Natural killer cell treated with Interleukin-12 subunit alpha and Interleukin-12 subunit beta and Interleukin-15 and Interleukin-18, amount 100 ng/mL, for 72 hours (primary cell): ENCODE measurements around the gene PFN3. TPM values are rescaled to one million over a fixed set of nuclear protein-coding genes. Genes with fewer than 3 reads are reported as not detected.

ENCODE experiments used
- ATAC-seq, 2 donors: fragments of 150-1000 bp; cut with Tn5 transposase in 1 of 2; sonication (Bioruptor Pico), chemical (Tn5 transposase) in 1 of 2; 2 replicates each; pipeline ENCODE4 v1.10.0; 2021
- DNase-seq: peaks from one replicate; pipeline ENCODE4 v3.0.0; 2022; ENCODE audit warnings: low spot score
- H3K27ac Mint-ChIP-seq, 2 donors: 1 replicate in 1 of 2; 2 replicates in 1 of 2; pipeline ENCODE4 v1.8.0; 2022; ENCODE audit warnings: mixed read lengths in 2 of 2, mild to moderate bottlenecking in 1 of 2, moderate library complexity in 1 of 2
- H3K27me3 Mint-ChIP-seq, 2 donors: 1 replicate in 1 of 2; 2 replicates in 1 of 2; pipeline ENCODE4 v1.8.0; 2022; ENCODE audit warnings: mixed read lengths in 2 of 2
- H3K36me3 Mint-ChIP-seq: one replicate; pipeline ENCODE4 v1.8.0; 2022; ENCODE audit warnings: mixed read lengths
- H3K4me1 Mint-ChIP-seq, 2 donors: 1 replicate in 1 of 2; 2 replicates in 1 of 2; pipeline ENCODE4 v1.8.0; 2022; ENCODE audit warnings: low read depth in 2 of 2, mixed read lengths in 2 of 2, mild to moderate bottlenecking in 1 of 2
- H3K4me3 Mint-ChIP-seq: one replicate; pipeline ENCODE4 v1.8.0; 2022; ENCODE audit warnings: mixed read lengths
- H3K9me3 Mint-ChIP-seq: 2 replicates; pipeline ENCODE4 v1.8.0; 2022; ENCODE audit warnings: mixed read lengths
- total RNA-seq, 2 donors: library from RNA; stranded (reverse); gene quantifications; one replicate each; pipeline ENCODE4 v1.2.3, GENCODE V29; 2022

Gene PFN3
- total RNA-seq, 2 donors from 2014 or later, result not detected

GRCh38 chr5:177432143-177432838 lies 31.8 kb upstream of the PFN3 start:
- ATAC-seq (no peak), DNase-seq (no peak)
- H3K9me3 Mint-ChIP-seq, result no peaks in the 10 kb centered on the region
- peak overlapping the region; percentile 64 to 92 for H3K27ac Mint-ChIP-seq
- no peak overlapping the region for H3K4me3 Mint-ChIP-seq
- H3K27me3 Mint-ChIP-seq, result no peaks in the 10 kb centered on the region
- H3K36me3 Mint-ChIP-seq, result peaks cover 5% of the 10 kb centered on the region
- H3K4me1 Mint-ChIP-seq, result peaks cover 44 to 52% of the 10 kb centered on the region in 2 donors

GRCh38 chr5:177431317-177432142 lies 31.1 kb upstream of the PFN3 start:
- DNase-seq (no peak), ATAC-seq (peak in 1 of 2 donors; percentile 39)
- peaks cover under 1% of the 10 kb centered on the region for H3K36me3 Mint-ChIP-seq
- H3K4me1 Mint-ChIP-seq, result peaks cover 46 to 51% of the 10 kb centered on the region in 2 donors
- no peaks in the 10 kb centered on the region for H3K27me3 Mint-ChIP-seq
- H3K9me3 Mint-ChIP-seq, result no peaks in the 10 kb centered on the region
- peak overlapping the region; percentile 92 for H3K27ac Mint-ChIP-seq
- H3K4me3 Mint-ChIP-seq, result peak overlapping the region; percentile 90

- peak overlapping the region; percentile 92 for H3K27ac Mint-ChIP-seq
- H3K9me3 Mint-ChIP-seq, result no peaks in the 10 kb centered on the region
- no peak for DNase-seq
- ATAC-seq, result no peak
- H3K4me3 Mint-ChIP-seq, result peak overlapping the region; percentile 90
- H3K36me3 Mint-ChIP-seq, result no peaks in the 10 kb centered on the region
- H3K27me3 Mint-ChIP-seq, result no peaks in the 10 kb centered on the region
- H3K4me1 Mint-ChIP-seq, result peaks cover 49 to 51% of the 10 kb centered on the region in 2 donors
These were observed 30.5 kb upstream of the PFN3 start for GRCh38 chr5:177430972-177431316.

GRCh38 chr5:177430140-177430951 lies 29.9 kb upstream of the PFN3 start:
- Mint-ChIP-seq H3K27ac (peak overlapping the region; percentile 92), H3K4me3 (peak overlapping the region; percentile 90), H3K4me1 (peaks cover 55% of the 10 kb centered on the region in 2 donors), H3K9me3 (no peaks in the 10 kb centered on the region), H3K27me3 (no peaks in the 10 kb centered on the region), H3K36me3 (no peaks in the 10 kb centered on the region)
- no peak for DNase-seq
- no peak for ATAC-seq

GRCh38 chr5:177429248-177430040 lies 29.0 kb upstream of the PFN3 start:
- ATAC-seq, result peak; percentile 49 to 68
- DNase-seq, result peak; percentile 95
- Mint-ChIP-seq H3K27ac (peak overlapping the region; percentile 92), H3K4me1 (peaks cover 57 to 61% of the 10 kb centered on the region in 2 donors), H3K4me3 (peak overlapping the region; percentile 90), H3K36me3 (no peaks in the 10 kb centered on the region), H3K27me3 (no peaks in the 10 kb centered on the region), H3K9me3 (no peaks in the 10 kb centered on the region)

GRCh38 chr5:177428574-177429217 lies 28.2 kb upstream of the PFN3 start:
- ATAC-seq (no peak), DNase-seq (no peak)
- Mint-ChIP-seq H3K4me1 (peaks cover 58 to 65% of the 10 kb centered on the region in 2 donors), H3K36me3 (no peaks in the 10 kb centered on the region), H3K27ac (peak overlapping the region; percentile 92), H3K27me3 (no peaks in the 10 kb centered on the region), H3K9me3 (no peaks in the 10 kb centered on the region), H3K4me3 (peak overlapping the region; percentile 90)

GRCh38 chr5:177427919-177428573 lies 27.6 kb upstream of the PFN3 start:
- no peaks in the 10 kb centered on the region for H3K27me3 Mint-ChIP-seq
- H3K4me1 Mint-ChIP-seq, result peaks cover 55 to 65% of the 10 kb centered on the region in 2 donors
- DNase-seq, result no peak
- no peak for ATAC-seq
- peak overlapping the region; percentile 92 for H3K27ac Mint-ChIP-seq
- H3K9me3 Mint-ChIP-seq, result no peaks in the 10 kb centered on the region
- H3K4me3 Mint-ChIP-seq, result peak overlapping the region; percentile 90
- no peaks in the 10 kb centered on the region for H3K36me3 Mint-ChIP-seq

GRCh38 chr5:177427211-177427822 lies 26.9 kb upstream of the PFN3 start:
- ATAC-seq (no peak), DNase-seq (no peak)
- no peaks in the 10 kb centered on the region for H3K27me3 Mint-ChIP-seq
- peaks cover 53 to 65% of the 10 kb centered on the region in 2 donors for H3K4me1 Mint-ChIP-seq
- H3K4me3 Mint-ChIP-seq, result peak overlapping the region; percentile 90
- peak overlapping the region; percentile 92 for H3K27ac Mint-ChIP-seq
- H3K9me3 Mint-ChIP-seq, result no peaks in the 10 kb centered on the region
- H3K36me3 Mint-ChIP-seq, result no peaks in the 10 kb centered on the region

- H3K27ac Mint-ChIP-seq, result peak within 1 kb of the TSS; percentile 92
- H3K4me3 Mint-ChIP-seq, result peak within 1 kb of the TSS; percentile 90
- DNase-seq (peak; percentile 74), ATAC-seq (peak; percentile 0 to 10)
- no peaks in the 10 kb centered on the region for H3K9me3 Mint-ChIP-seq
- no peaks in the 10 kb centered on the region for H3K36me3 Mint-ChIP-seq
- H3K27me3 Mint-ChIP-seq, result no peaks in the 10 kb centered on the region
- peaks cover 49 to 60% of the 10 kb centered on the region in 2 donors for H3K4me1 Mint-ChIP-seq
These were observed 26.2 kb upstream of the PFN3 start, which contains the start of gene GRK6 for GRCh38 chr5:177426566-177427210. Gene GRK6, plus strand, starts transcription at chr5:177426676. Its CDS starts 170 bp downstream, at chr5:177426846.

GRCh38 chr5:177425801-177426565 lies 25.5 kb upstream of the PFN3 start:
- Mint-ChIP-seq H3K4me1 (peaks cover 43 to 53% of the 10 kb centered on the region in 2 donors), H3K36me3 (no peaks in the 10 kb centered on the region), H3K27me3 (no peaks in the 10 kb centered on the region), H3K9me3 (no peaks in the 10 kb centered on the region), H3K4me3 (peak overlapping the region; percentile 88), H3K27ac (peak overlapping the region; percentile 92)
- peak; percentile 100 for DNase-seq
- peak; percentile 91 to 92 for ATAC-seq

GRCh38 chr5:177425196-177425800 lies 24.8 kb upstream of the PFN3 start:
- ATAC-seq (no peak), DNase-seq (no peak)
- Mint-ChIP-seq H3K4me1 (peaks cover 36 to 46% of the 10 kb centered on the region in 2 donors), H3K27ac (peak overlapping the region; percentile 92), H3K27me3 (no peaks in the 10 kb centered on the region), H3K36me3 (no peaks in the 10 kb centered on the region), H3K9me3 (no peaks in the 10 kb centered on the region), H3K4me3 (peak overlapping the region; percentile 88)
